HG03175 (cell line): ENCODE results near the gene TAF11L14.

Experiments used
- ATAC-seq: cut with Tn5 transposase; IDR thresholded peaks from one replicate; pipeline ENCODE4 v1.9.1; 2021; ENCODE audit warnings: mild to moderate bottlenecking, moderate library complexity; ENCODE audit not compliant: unreplicated experiment

TAF11L14 gene

GRCh38 chr5:17678751-17679324 is 44.6 kb downstream of the TAF11L14 start:
- ATAC-seq: no peak

- no peak for ATAC-seq
Measured at GRCh38 chr5:17679597-17680203, 45.4 kb downstream of the TAF11L14 start.

GRCh38 chr5:17680737-17681136 is 46.5 kb downstream of the TAF11L14 start:
- ATAC-seq: no peak
